Prostate gland (tissue), 2 donors: ENCODE measurements around the gene COL4A2.

Source experiments
- CTCF ChIP-seq, 4 experiments: fragments of 200-600 bp in 2 of 4; fragments of 450-650 bp in 2 of 4; sonication (generic) in 2 of 4; IDR thresholded peaks; 1 replicate in 3 of 4; 2 replicates in 1 of 4; pipeline ENCODE4 v1.5.1; 2016 to 2019; ENCODE audit warnings: antibody characterized with exemption in 4 of 4, mild to moderate bottlenecking in 2 of 4, moderate library complexity in 2 of 4
- POLR2A ChIP-seq: fragments of 450-650 bp; IDR thresholded peaks from one replicate; pipeline ENCODE4 v1.6.1; 2016; ENCODE audit warnings: antibody characterized with exemption, mild to moderate bottlenecking
- POLR2AphosphoS5 ChIP-seq: sonication (generic); formaldehyde crosslinking; IDR thresholded peaks from one replicate; pipeline ENCODE4 v1.6.1; 2017; ENCODE audit warnings: antibody characterized with exemption

DNA sequence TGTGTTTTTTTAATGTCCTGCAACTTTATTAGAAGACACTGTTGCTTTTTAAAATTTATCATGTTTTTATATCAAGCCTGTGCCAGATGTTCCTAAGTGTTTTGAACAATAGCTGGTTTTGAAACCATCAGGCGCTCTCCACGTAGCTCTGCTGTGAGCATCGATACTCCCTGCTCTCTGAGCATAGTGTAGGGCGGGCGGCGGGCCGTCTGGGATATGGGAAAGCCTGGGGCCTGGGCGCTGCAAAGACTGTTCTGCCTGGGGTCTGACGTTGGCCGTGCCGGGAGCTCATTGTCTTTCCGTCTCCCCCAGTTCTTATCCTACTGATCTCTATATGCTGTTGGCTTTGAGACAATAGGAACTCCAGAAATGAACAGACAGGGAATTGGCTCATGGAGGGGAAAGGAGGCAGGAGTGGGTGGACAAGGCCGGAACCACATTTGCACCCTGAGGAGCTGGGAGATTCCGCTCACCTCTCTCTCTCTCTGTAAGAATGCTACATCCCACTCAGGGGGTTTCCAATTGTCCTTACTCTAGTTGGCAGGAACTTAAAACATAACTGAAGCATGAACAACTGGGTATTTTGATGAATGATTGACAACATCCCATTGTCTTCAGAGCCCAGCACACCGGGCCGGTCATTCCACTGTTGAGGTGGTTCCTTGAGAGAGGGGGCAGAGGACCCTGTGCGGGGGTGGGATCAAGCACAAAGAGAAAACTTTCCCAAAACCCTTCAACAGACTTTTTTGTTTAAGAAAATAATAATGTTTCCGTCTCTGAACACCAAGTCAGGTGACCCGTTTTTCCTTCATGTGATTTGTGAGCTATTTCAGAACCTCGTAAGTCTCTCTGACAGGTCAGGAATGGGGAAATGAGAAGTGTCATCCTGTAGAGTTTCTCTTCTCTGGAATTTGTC, 64.7 kb downstream of the COL4A2 start:
- TF ChIP-seq POLR2A (no peak), CTCF (IDR thresholded peaks at IDR 0.05) (no peak), POLR2AphosphoS5 (peak; percentile 27)
